Peyer's patch (tissue), 4 donors: ENCODE results near the gene FAM131B. TPM values are rescaled to one million over a fixed set of nuclear protein-coding genes. Genes with fewer than 3 reads are reported as not detected.

ENCODE experiments used
- DNase-seq, 3 donors: peaks; one replicate each; pipeline ENCODE4 v3.0.0-alpha.2; 2017 to 2019
- H3K27ac ChIP-seq, 4 donors: fragments of 200-600 bp; sonication (generic); one replicate each; pipeline ENCODE4 v1.5.1; 2016 to 2019
- H3K27me3 ChIP-seq, 2 donors: fragments of 200-600 bp; sonication (generic); one replicate each; pipeline ENCODE4 v1.5.1; 2019
- H3K36me3 ChIP-seq, 3 donors: fragments of 200-600 bp; sonication (generic); one replicate each; pipeline ENCODE4 v1.5.1; 2016 to 2019
- H3K4me1 ChIP-seq, 4 donors: fragments of 200-600 bp; sonication (generic); one replicate each; pipeline ENCODE4 v1.5.1; 2016 to 2019
- H3K4me3 ChIP-seq, 4 donors: fragments of 200-600 bp; sonication (generic); 1 replicate in 3 of 4; 2 replicates in 1 of 4; pipeline ENCODE4 v1.5.1; 2016 to 2019; ENCODE audit warnings: mild to moderate bottlenecking in 1 of 4
- H3K9me3 ChIP-seq, 4 donors: fragments of 200-600 bp; sonication (generic); one replicate each; pipeline ENCODE4 v1.5.1; 2016 to 2019; ENCODE audit warnings: mild to moderate bottlenecking in 1 of 4
- POLR2A ChIP-seq, 2 donors: fragments of 450-650 bp; IDR thresholded peaks; one replicate each; pipeline ENCODE4 v1.5.1; 2017; ENCODE audit warnings: antibody characterized with exemption in 2 of 2, mild to moderate bottlenecking in 2 of 2, moderate library complexity in 2 of 2
- total RNA-seq, 4 donors: library from RNA; depleted of rRNA; stranded (reverse); fragments of >200 nt; gene quantifications; one replicate each; pipeline ENCODE4 v1.1.0, GENCODE V29; 2016
- TF ChIP-seq, protein P1 (sequence below), 6 experiments: fragments of 450-650 bp in 4 of 6; fragments of 200-600 bp in 2 of 6; sonication (generic) in 1 of 6; IDR thresholded peaks; one replicate each; pipeline ENCODE4 v1.5.1; 2017 to 2019; ENCODE audit warnings: antibody characterized with exemption in 6 of 6, mild to moderate bottlenecking in 3 of 6, moderate library complexity in 1 of 6

Gene FAM131B
- total RNA-seq, 4 donors from 2014 or later, result 0.66 to 0.83 (median 0.80) TPM; not detected in 1

DNA sequence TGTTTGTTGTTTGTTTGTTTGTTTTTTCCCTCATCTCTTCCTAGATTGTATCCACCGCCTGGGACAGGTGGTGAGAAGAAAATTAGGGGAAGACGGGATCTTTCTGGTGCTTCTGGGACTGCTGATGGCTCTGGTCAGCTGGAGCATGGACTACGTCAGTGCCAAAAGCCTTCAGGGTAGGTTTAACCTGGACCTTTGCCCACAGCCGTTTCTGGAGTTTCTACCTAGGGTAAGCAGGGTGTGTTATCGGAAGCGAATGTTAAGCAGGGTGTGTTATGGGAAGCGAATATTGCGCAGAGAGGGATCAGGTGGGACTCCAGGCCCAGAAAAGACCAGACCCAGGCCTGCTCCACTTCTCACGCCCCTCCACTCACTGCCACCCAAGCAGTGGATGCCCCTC is 41.9 kb downstream of the FAM131B start:
- Histone ChIP-seq H3K36me3 (no peaks in the 10 kb centered on the region), H3K4me1 (no peaks in the 10 kb centered on the region), H3K9me3 (no peaks in the 10 kb centered on the region), H3K27ac (no peak overlapping the region), H3K4me3 (no peak overlapping the region), H3K27me3 (no peaks in the 10 kb centered on the region)
- DNase-seq, result no peak
- TF ChIP-seq, protein P1, sequence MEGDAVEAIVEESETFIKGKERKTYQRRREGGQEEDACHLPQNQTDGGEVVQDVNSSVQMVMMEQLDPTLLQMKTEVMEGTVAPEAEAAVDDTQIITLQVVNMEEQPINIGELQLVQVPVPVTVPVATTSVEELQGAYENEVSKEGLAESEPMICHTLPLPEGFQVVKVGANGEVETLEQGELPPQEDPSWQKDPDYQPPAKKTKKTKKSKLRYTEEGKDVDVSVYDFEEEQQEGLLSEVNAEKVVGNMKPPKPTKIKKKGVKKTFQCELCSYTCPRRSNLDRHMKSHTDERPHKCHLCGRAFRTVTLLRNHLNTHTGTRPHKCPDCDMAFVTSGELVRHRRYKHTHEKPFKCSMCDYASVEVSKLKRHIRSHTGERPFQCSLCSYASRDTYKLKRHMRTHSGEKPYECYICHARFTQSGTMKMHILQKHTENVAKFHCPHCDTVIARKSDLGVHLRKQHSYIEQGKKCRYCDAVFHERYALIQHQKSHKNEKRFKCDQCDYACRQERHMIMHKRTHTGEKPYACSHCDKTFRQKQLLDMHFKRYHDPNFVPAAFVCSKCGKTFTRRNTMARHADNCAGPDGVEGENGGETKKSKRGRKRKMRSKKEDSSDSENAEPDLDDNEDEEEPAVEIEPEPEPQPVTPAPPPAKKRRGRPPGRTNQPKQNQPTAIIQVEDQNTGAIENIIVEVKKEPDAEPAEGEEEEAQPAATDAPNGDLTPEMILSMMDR (IDR thresholded peaks at IDR 0.05), result no peak
- TF ChIP-seq POLR2A (IDR thresholded peaks at IDR 0.05), result no peak

DNA sequence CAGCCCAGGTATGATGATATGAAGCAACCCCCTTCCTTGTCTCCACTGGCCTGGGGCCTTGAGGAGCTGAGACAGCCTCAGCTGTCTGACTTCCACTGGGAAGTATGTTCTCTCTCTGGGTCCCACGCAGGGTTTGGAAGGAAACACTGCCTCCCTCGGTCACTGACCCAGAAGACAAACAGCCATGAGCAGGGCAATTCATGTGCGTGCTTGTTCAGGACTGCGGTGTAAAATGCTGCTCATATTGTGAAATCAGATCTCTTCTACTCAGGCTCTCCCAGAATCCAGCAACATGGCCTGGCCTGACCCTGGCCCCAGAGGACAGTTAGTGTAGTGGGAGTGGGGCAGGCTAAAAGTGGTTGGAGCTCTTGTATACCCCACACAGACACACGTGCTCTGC is 43.9 kb downstream of the FAM131B start:
- peak overlapping the region in 2 of 4 donors; percentile 19 to 30 for H3K27ac ChIP-seq
- H3K9me3 ChIP-seq, result no peaks in the 10 kb centered on the region
- no peak overlapping the region for H3K4me3 ChIP-seq
- no peak for TF ChIP-seq POLR2A (IDR thresholded peaks at IDR 0.05)
- TF ChIP-seq, protein P1 (IDR thresholded peaks at IDR 0.05), result peak in 1 of 6 experiments; percentile 5
- no peaks in the 10 kb centered on the region for H3K27me3 ChIP-seq
- DNase-seq, result no peak
- no peaks in the 10 kb centered on the region for H3K4me1 ChIP-seq
- H3K36me3 ChIP-seq, result no peaks in the 10 kb centered on the region

DNA sequence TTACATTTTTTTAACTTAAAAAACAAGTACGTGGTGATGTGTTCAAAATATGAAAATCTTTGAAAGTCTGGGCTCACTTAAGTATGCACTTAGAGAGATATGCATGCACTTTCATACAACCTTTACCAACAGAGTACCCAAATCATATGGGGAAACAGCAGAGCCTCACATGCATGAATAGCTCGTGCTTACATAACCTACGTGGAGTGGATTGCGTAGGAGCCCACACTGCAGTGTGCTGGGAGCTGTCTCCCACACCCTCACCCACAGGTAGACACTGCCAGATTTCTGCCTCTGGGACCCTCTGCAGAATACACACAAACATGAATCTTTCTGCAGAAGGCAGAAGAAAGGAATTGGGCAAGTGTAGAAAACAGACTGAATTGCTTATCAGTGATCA is 46.0 kb downstream of the FAM131B start:
- no peak for DNase-seq
- H3K36me3 ChIP-seq, result no peaks in the 10 kb centered on the region
- H3K4me1 ChIP-seq, result no peaks in the 10 kb centered on the region
- no peaks in the 10 kb centered on the region for H3K27me3 ChIP-seq
- no peak overlapping the region for H3K27ac ChIP-seq
- TF ChIP-seq, protein P1 (IDR thresholded peaks at IDR 0.05), result no peak
- TF ChIP-seq POLR2A (IDR thresholded peaks at IDR 0.05), result no peak
- H3K9me3 ChIP-seq, result no peaks in the 10 kb centered on the region
- H3K4me3 ChIP-seq, result no peak overlapping the region

DNA sequence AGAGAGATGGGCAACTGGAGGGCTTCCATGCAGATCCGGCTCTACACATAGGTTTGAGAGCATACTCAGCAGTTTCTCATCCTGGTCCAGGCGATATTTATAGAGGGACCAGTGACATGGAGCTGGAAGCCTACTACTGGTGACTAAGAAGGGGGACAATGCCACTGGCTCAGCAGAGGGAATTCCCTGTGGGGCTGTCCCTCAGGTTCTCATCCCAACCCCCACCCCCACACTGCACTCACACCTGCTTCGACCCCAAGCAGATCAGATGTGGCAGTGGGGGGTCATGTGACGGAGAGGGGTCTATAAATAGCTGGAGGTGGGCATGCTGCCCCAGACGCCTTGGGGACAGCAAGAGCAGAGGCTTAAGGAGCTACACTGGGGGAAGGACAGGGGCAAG is 46.7 kb downstream of the FAM131B start, which contains the start of gene CLCN1:
Gene CLCN1, plus strand, starts transcription at position 336 of the 400 bp plus-strand sequence. CDS start 102 bp downstream, outside the sequence.
- no peaks in the 10 kb centered on the region for H3K36me3 ChIP-seq
- H3K4me1 ChIP-seq, result no peaks in the 10 kb centered on the region
- DNase-seq, result no peak
- TF ChIP-seq, protein P1 (IDR thresholded peaks at IDR 0.05), result no peak
- no peak for TF ChIP-seq POLR2A (IDR thresholded peaks at IDR 0.05)
- no peaks in the 10 kb centered on the region for H3K27me3 ChIP-seq
- H3K4me3 ChIP-seq, result no peak within 1 kb of the TSS
- no peaks in the 10 kb centered on the region for H3K9me3 ChIP-seq
- no peak within 1 kb of the TSS for H3K27ac ChIP-seq

DNA sequence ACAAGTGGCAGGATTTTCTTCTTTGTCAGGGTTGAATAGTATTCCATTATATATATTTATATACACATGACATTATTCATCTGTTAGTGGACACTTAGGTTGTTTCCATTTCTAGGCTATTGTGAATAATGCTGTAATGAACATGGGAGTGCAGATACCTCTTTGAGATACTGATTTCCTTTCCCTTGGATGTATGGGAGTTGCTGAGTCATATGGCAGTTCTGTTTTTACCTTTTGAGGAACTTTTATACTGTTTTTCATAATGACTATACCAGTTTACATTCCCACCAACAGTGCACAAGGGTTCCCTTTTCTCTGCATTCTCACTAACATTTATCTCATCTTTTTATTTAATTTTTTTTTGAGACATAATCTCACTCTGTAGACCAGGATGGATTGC is 48.4 kb downstream of the FAM131B start:
- no peak for DNase-seq
- Histone ChIP-seq H3K9me3 (no peaks in the 10 kb centered on the region), H3K27me3 (no peaks in the 10 kb centered on the region), H3K27ac (no peak overlapping the region), H3K36me3 (no peaks in the 10 kb centered on the region), H3K4me1 (no peaks in the 10 kb centered on the region), H3K4me3 (no peak overlapping the region)
- TF ChIP-seq POLR2A (IDR thresholded peaks at IDR 0.05), result no peak
- TF ChIP-seq, protein P1 (IDR thresholded peaks at IDR 0.05), result no peak

DNA sequence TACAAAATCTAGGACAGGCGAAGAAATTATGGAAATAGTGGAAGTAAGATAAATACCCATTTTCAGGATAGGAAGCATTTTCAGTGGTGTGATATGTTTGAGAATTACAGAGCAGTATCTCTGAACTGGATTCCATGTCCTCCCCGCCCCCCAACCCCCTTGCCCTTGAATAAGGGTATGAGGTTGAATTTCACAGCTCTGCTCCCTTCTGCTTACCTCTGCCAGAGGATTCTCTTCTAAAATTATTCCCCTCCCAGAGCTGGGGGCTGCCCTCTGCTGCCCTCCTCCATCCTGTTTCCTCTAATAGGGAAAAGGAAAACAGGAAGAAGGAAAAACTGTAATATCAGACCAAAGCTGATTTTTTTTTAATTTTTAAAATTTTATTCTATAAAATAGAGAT is 53.9 kb downstream of the FAM131B start:
- H3K36me3 ChIP-seq, result peaks cover 0 to 45% (median 0%) of the 10 kb centered on the region in 3 donors

More for the DNA sequence above, 53.9 kb downstream of the FAM131B start:
- no peak overlapping the region for H3K4me3 ChIP-seq
- H3K27me3 ChIP-seq, result no peaks in the 10 kb centered on the region
- DNase-seq, result no peak
- H3K4me1 ChIP-seq, result peaks cover 0 to 9% (median 0%) of the 10 kb centered on the region in 4 donors
- H3K9me3 ChIP-seq, result no peaks in the 10 kb centered on the region
- no peak overlapping the region for H3K27ac ChIP-seq
- TF ChIP-seq POLR2A (IDR thresholded peaks at IDR 0.05), result no peak
- TF ChIP-seq, protein P1 (IDR thresholded peaks at IDR 0.05), result no peak
